Epithelial cell of proximal tubule (primary cell): ENCODE data around the gene GRN. TPM values are rescaled to one million over a fixed set of nuclear protein-coding genes. Genes with fewer than 3 reads are reported as not detected.

Experiments used
- DNase-seq: peaks from one replicate; pipeline ENCODE4 v3.0.0-alpha.2; 2011; ENCODE audit warnings: low read depth
- H3K4me3 ChIP-seq: 2 replicates; pipeline ENCODE4 v1.5.1; 2011; ENCODE audit warnings: low read depth, mild to moderate bottlenecking, low read length
- CTCF ChIP-seq: conservative IDR thresholded peaks from 2 replicates; pipeline ENCODE4 v1.5.1; 2012; ENCODE audit warnings: low read depth, mild to moderate bottlenecking, low read length
- total RNA-seq: library from RNA; depleted of rRNA; stranded (reverse); fragments of >200 nt; gene quantifications from 2 replicates; pipeline ENCODE4 v1.2.3, GENCODE V29; 2015

Gene GRN
- total RNA-seq, 1 donor from 2014 or later, result 567 TPM

- no peak overlapping the region for H3K4me3 ChIP-seq
- TF ChIP-seq CTCF, result no peak
- DNase-seq, result no peak
These were observed 38.8 kb downstream of the GRN start for GRCh38 chr17:44383861-44384260.

GRCh38 chr17:44384281-44384822 is 39.2 kb downstream of the GRN start:
- TF ChIP-seq CTCF, result no peak
- DNase-seq, result no peak
- no peak overlapping the region for H3K4me3 ChIP-seq

- H3K4me3 ChIP-seq, result peak overlapping the region; percentile 53
- DNase-seq, result no peak
- TF ChIP-seq CTCF, result no peak
These were observed 39.8 kb downstream of the GRN start for GRCh38 chr17:44384823-44385286.

- H3K4me3 ChIP-seq, result peak overlapping the region; percentile 53
- DNase-seq, result no peak
- peak; percentile 30 for TF ChIP-seq CTCF
These were observed 40.4 kb downstream of the GRN start for GRCh38 chr17:44385287-44386181.

GRCh38 chr17:44386182-44386525 is 41.1 kb downstream of the GRN start:
- H3K4me3 ChIP-seq, result peak overlapping the region; percentile 53
- no peak for DNase-seq
- TF ChIP-seq CTCF, result no peak

- no peak for TF ChIP-seq CTCF
- H3K4me3 ChIP-seq, result no peak overlapping the region
- no peak for DNase-seq
These were observed 42.7 kb downstream of the GRN start for GRCh38 chr17:44387804-44388203.

GRCh38 chr17:44389281-44389680 is 44.2 kb downstream of the GRN start, which contains the start of gene ITGA2B:
Gene ITGA2B, minus strand, starts transcription at chr17:44389649. Its CDS starts 176 bp downstream, at chr17:44389473.
- DNase-seq, result no peak
- TF ChIP-seq CTCF, result no peak

More at GRCh38 chr17:44389281-44389680, 44.2 kb downstream of the GRN start, which contains the start of gene ITGA2B:
- H3K4me3 ChIP-seq, result no peak within 1 kb of the TSS
